ENCODE measurements around the gene TAF1A. TPM values are rescaled to one million over a fixed set of nuclear protein-coding genes. Genes with fewer than 3 reads are reported as not detected.

Gene TAF1A
- total RNA-seq, 2 donors from 2014 or later = 16.2 to 24.9 TPM

DNA sequence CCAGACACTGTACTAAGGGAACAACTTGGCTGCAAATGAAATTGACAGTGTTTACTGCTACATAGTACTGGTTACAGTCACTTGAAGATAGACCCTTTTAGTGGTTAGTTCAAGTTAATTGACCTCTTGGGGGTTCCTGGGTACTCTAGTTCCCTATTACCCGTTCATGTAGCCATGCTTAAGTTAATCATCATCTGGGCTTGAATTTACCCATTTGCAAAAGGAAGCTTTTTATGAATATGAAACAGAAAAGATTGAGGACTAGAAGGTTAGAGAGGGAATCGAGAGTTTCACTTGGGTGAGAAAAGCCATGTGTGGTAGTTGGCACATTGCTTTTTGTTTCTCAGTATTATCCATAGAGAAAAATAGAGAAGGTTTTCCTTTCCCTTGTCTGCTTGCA, 30.8 kb upstream of the TAF1A start:
- H3K4me3 ChIP-seq (ENCODE audit: low read length) = no peak overlapping the region
- H3K4me1 Mint-ChIP-seq = peaks cover 15% of the 10 kb centered on the region
- no peak for DNase-seq
- H3K27ac ChIP-seq (ENCODE audit: low read depth, low read length) = no peak overlapping the region
- H3K4me3 Mint-ChIP-seq = no peak overlapping the region
- peaks cover 38% of the 10 kb centered on the region for H3K36me3 ChIP-seq (ENCODE audit: control insufficient read depth, insufficient read depth, low read length)
- H3K27me3 ChIP-seq (ENCODE audit: control insufficient read depth, insufficient read depth, low read length, poor library complexity, severe bottlenecking) = peaks cover 13% of the 10 kb centered on the region
- TF ChIP-seq, protein P1, sequence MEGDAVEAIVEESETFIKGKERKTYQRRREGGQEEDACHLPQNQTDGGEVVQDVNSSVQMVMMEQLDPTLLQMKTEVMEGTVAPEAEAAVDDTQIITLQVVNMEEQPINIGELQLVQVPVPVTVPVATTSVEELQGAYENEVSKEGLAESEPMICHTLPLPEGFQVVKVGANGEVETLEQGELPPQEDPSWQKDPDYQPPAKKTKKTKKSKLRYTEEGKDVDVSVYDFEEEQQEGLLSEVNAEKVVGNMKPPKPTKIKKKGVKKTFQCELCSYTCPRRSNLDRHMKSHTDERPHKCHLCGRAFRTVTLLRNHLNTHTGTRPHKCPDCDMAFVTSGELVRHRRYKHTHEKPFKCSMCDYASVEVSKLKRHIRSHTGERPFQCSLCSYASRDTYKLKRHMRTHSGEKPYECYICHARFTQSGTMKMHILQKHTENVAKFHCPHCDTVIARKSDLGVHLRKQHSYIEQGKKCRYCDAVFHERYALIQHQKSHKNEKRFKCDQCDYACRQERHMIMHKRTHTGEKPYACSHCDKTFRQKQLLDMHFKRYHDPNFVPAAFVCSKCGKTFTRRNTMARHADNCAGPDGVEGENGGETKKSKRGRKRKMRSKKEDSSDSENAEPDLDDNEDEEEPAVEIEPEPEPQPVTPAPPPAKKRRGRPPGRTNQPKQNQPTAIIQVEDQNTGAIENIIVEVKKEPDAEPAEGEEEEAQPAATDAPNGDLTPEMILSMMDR (conservative IDR thresholded peaks at IDR 0.05) = no peak
- H3K9ac ChIP-seq (ENCODE audit: extremely low read depth, low read length, poor library complexity, severe bottlenecking) = no peak overlapping the region
- H3K4me1 ChIP-seq (ENCODE audit: control insufficient read depth, insufficient read depth, low read length) = no peaks in the 10 kb centered on the region
- H3K27ac Mint-ChIP-seq = no peak overlapping the region
- H3K9me3 Mint-ChIP-seq = no peaks in the 10 kb centered on the region
- peaks cover 14% of the 10 kb centered on the region for H3K27me3 Mint-ChIP-seq (ENCODE audit: insufficient read depth)
- H3K36me3 Mint-ChIP-seq (ENCODE audit: low read depth) = peaks cover 33% of the 10 kb centered on the region
- WGBS, 2 experiments (ENCODE audit: insufficient coverage in 1 of 2, insufficient read length in 1 of 2) = 90 to 95% methylated on average over 1 to 2 of the region's 2 CpGs
- no peaks in the 10 kb centered on the region for H3K9me3 ChIP-seq (ENCODE audit: control insufficient read depth, low read length)

GRCh38 chr1:222618880-222619596, 29.3 kb upstream of the TAF1A start:
- 17 to 22% methylated on average over 16 to 20 of the region's 20 CpGs for WGBS, 2 experiments (ENCODE audit: insufficient coverage in 1 of 2, insufficient read length in 1 of 2)
- peak overlapping the region; percentile 93 for H3K4me3 Mint-ChIP-seq
- H3K27me3 Mint-ChIP-seq (ENCODE audit: insufficient read depth) = peaks cover 23% of the 10 kb centered on the region
- TF ChIP-seq, protein P1 (conservative IDR thresholded peaks at IDR 0.05) = no peak
- Histone ChIP-seq H3K9me3 (ENCODE audit: control insufficient read depth, low read length) (no peaks in the 10 kb centered on the region), H3K27ac (ENCODE audit: low read depth, low read length) (no peak overlapping the region), H3K9ac (ENCODE audit: extremely low read depth, low read length, poor library complexity, severe bottlenecking) (peak overlapping the region; percentile 68), H3K36me3 (ENCODE audit: control insufficient read depth, insufficient read depth, low read length) (peaks cover 27% of the 10 kb centered on the region), H3K4me1 (ENCODE audit: control insufficient read depth, insufficient read depth, low read length) (no peaks in the 10 kb centered on the region), H3K27me3 (ENCODE audit: control insufficient read depth, insufficient read depth, low read length, poor library complexity, severe bottlenecking) (peaks cover 28% of the 10 kb centered on the region), H3K4me3 (ENCODE audit: low read length) (peak overlapping the region; percentile 94)
- H3K36me3 Mint-ChIP-seq (ENCODE audit: low read depth) = peaks cover 28% of the 10 kb centered on the region
- H3K4me1 Mint-ChIP-seq = peaks cover 15% of the 10 kb centered on the region
- peak overlapping the region; percentile 90 for H3K27ac Mint-ChIP-seq
- DNase-seq = peak; percentile 79
- H3K9me3 Mint-ChIP-seq = no peaks in the 10 kb centered on the region

GRCh38 chr1:222618001-222618879, 28.5 kb upstream of the TAF1A start, which contains the start of gene MIA3:
Gene MIA3 (plus strand): TSS chr1:222618097. CDS start chr1:222618111, 14 bp downstream.
- H3K27me3 ChIP-seq (ENCODE audit: control insufficient read depth, insufficient read depth, low read length, poor library complexity, severe bottlenecking) = peaks cover 36% of the 10 kb centered on the region
- WGBS, 2 experiments (ENCODE audit: insufficient coverage in 1 of 2, insufficient read length in 1 of 2) = 0% methylated on average over 28 to 74 of the region's 81 CpGs
- Mint-ChIP-seq H3K4me1 (peaks cover 15% of the 10 kb centered on the region), H3K36me3 (ENCODE audit: low read depth) (peaks cover 21% of the 10 kb centered on the region), H3K9me3 (no peaks in the 10 kb centered on the region), H3K4me3 (peak within 1 kb of the TSS; percentile 93), H3K27me3 (ENCODE audit: insufficient read depth) (peaks cover 30% of the 10 kb centered on the region), H3K27ac (peak within 1 kb of the TSS; percentile 93)
- H3K27ac ChIP-seq (ENCODE audit: low read depth, low read length) = no peak within 1 kb of the TSS
- no peak for DNase-seq
- H3K9me3 ChIP-seq (ENCODE audit: control insufficient read depth, low read length) = no peaks in the 10 kb centered on the region
- peak within 1 kb of the TSS; percentile 94 for H3K4me3 ChIP-seq (ENCODE audit: low read length)
- peaks cover 19% of the 10 kb centered on the region for H3K36me3 ChIP-seq (ENCODE audit: control insufficient read depth, insufficient read depth, low read length)
- H3K4me1 ChIP-seq (ENCODE audit: control insufficient read depth, insufficient read depth, low read length) = no peaks in the 10 kb centered on the region
- TF ChIP-seq, protein P1 (conservative IDR thresholded peaks at IDR 0.05) = no peak
- H3K9ac ChIP-seq (ENCODE audit: extremely low read depth, low read length, poor library complexity, severe bottlenecking) = peak within 1 kb of the TSS; percentile 68
